Keratinocyte (primary cell): ENCODE results near the gene RABGAP1. TPM values are rescaled to one million over a fixed set of nuclear protein-coding genes. Genes with fewer than 3 reads are reported as not detected.

Source experiments
- DNase-seq: peaks from one replicate; pipeline ENCODE4 v3.0.0-alpha.2; 2011; ENCODE audit warnings: low read depth, missing footprints, low spot score
- FAIRE-seq: peaks from 2 replicates; lab custom pipeline; 2011; peaks lifted over from hg19 to GRCh38; lab: Jason Lieb, UNC
- H2AFZ ChIP-seq: 2 replicates; pipeline ENCODE4 v1.6.0; 2012; ENCODE audit warnings: low read length, control low read depth, inconsistent platforms; ENCODE audit not compliant: control insufficient read depth
- H3K27ac ChIP-seq: 2 replicates; pipeline ENCODE4 v1.5.1; 2011; ENCODE audit warnings: low read length; ENCODE audit not compliant: control insufficient read depth, insufficient read depth
- H3K27me3 ChIP-seq: 3 replicates; pipeline ENCODE4 v1.6.0; 2011; ENCODE audit warnings: low read length; ENCODE audit not compliant: control insufficient read depth, insufficient read depth; ENCODE audit errors: extremely low read depth
- H3K36me3 ChIP-seq, 2 experiments: 2 replicates in 1 of 2; 3 replicates in 1 of 2; pipeline ENCODE4 v1.5.1; 2011; ENCODE audit warnings: low read length in 2 of 2, mild to moderate bottlenecking in 1 of 2; ENCODE audit not compliant: control insufficient read depth in 2 of 2, insufficient read depth in 2 of 2; ENCODE audit errors: extremely low read depth in 1 of 2
- H3K4me1 ChIP-seq: 3 replicates; pipeline ENCODE4 v1.5.1; 2011; ENCODE audit warnings: low read length; ENCODE audit not compliant: control insufficient read depth, insufficient read depth; ENCODE audit errors: extremely low read depth
- H3K4me2 ChIP-seq: 3 replicates; pipeline ENCODE4 v1.6.0; 2011; ENCODE audit warnings: low read depth, low read length; ENCODE audit not compliant: control insufficient read depth, insufficient read depth; ENCODE audit errors: extremely low read depth
- H3K4me3 ChIP-seq, 3 experiments: fragments of 200-600 bp in 1 of 3; sonication (generic) in 1 of 3; 2 replicates in 2 of 3; 3 replicates in 1 of 3; pipeline ENCODE4 v1.5.1; 2011 to 2016; ENCODE audit warnings: low read length in 3 of 3, mild to moderate bottlenecking in 3 of 3, control low read depth in 2 of 3, inconsistent platforms in 1 of 3, low read depth in 1 of 3, mixed read lengths in 1 of 3, mixed run types in 1 of 3, moderate library complexity in 1 of 3; ENCODE audit not compliant: control insufficient read depth in 2 of 3, insufficient read depth in 2 of 3; ENCODE audit errors: extremely low read depth in 1 of 3
- H3K79me2 ChIP-seq: 2 replicates; pipeline ENCODE4 v1.6.0; 2012; ENCODE audit warnings: low read length; ENCODE audit not compliant: control insufficient read depth, insufficient read depth
- H3K9ac ChIP-seq: 3 replicates; pipeline ENCODE4 v1.6.0; 2011; ENCODE audit warnings: low read length; ENCODE audit not compliant: control insufficient read depth, insufficient read depth; ENCODE audit errors: extremely low read depth
- H3K9me1 ChIP-seq: 3 replicates; pipeline ENCODE4 v1.6.0; 2011; ENCODE audit warnings: low read length; ENCODE audit not compliant: control insufficient read depth, insufficient read depth; ENCODE audit errors: extremely low read depth
- H3K9me3 ChIP-seq: 2 replicates; pipeline ENCODE4 v1.5.1; 2012; ENCODE audit warnings: low read depth, low read length; ENCODE audit not compliant: control insufficient read depth
- H4K20me1 ChIP-seq: 3 replicates; pipeline ENCODE4 v1.6.0; 2011; ENCODE audit warnings: low read length; ENCODE audit not compliant: control insufficient read depth, insufficient read depth; ENCODE audit errors: extremely low read depth
- EZH2 ChIP-seq: IDR thresholded peaks from one replicate; pipeline ENCODE4 v1.6.1; 2012; ENCODE audit warnings: inconsistent platforms, mild to moderate bottlenecking, low read length, moderate library complexity
- dilution Hi-C: fragments of 300-500 bp; cut with MboI; formaldehyde crosslinking; loops from one replicate; pipeline ENCODE4 v1.7.0; 2020; ENCODE audit warnings: low sequenced_read_pairs; ENCODE audit not compliant: extremely low pct_ligation_motif_present
- polyA plus RNA-seq, 5 experiments: library from polyadenylated mRNA; depleted of rRNA in 3 of 5; stranded (reverse) in 3 of 5; stranded (forward) in 1 of 5; unstranded in 1 of 5; fragments of >200 nt; gene quantifications; 1 replicate in 1 of 5; 2 replicates in 3 of 5; 3 replicates in 1 of 5; pipeline versions ENCODE4 v1.2.1 to v1.2.3, GENCODE V29; 2011 to 2012; ENCODE audit warnings: missing spikeins in 2 of 5, low read depth in 1 of 5, low replicate concordance in 1 of 5
- TF ChIP-seq, protein P1 (sequence below), 3 experiments: IDR thresholded peaks in 1 of 3; conservative IDR thresholded peaks in 1 of 3; optimal IDR thresholded peaks in 1 of 3; 2 replicates in 2 of 3; 3 replicates in 1 of 3; pipeline versions ENCODE3 to v1.5.1; 2011; ENCODE audit warnings: low read length in 3 of 3, mild to moderate bottlenecking in 3 of 3, moderate library complexity in 2 of 3, control low read depth in 1 of 3, inconsistent platforms in 1 of 3; ENCODE audit not compliant: insufficient read depth in 2 of 3; ENCODE audit errors: extremely low read depth in 1 of 3

RABGAP1 gene
- polyA plus RNA-seq, 1 donor (not counting 4 experiments of a cell fraction or from before 2014, with no cell fraction given) = 40.6 TPM

DNA sequence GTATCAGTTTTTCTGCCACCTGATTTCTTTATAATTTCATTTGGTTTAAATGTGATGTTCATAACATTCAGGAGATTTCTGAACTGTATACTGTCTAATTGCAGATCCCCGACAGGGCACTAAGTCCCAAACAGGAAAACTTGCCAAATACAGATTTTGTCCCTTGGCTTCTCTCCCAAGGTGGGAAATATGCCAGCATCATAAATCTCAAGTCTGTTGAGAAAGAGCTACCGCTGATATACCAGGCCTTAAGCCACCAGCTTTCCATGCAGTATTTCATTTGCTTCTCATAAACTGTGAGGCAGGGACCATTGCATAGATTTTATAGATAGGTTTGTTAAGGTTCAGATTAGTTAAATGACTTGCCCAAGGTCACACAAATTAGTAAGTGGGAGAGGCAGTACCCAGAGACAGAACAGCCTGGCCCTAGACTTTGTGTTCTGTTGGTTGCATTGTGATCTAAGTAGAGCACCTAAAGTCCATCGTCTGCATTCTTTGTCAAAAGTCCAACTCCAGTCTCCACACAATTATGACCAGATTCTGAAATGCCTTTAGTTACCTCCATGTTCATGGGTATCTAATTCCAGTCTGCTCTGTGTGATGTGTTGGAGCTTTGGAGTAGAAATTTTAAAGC lies 108.9 kb downstream of the RABGAP1 start:
- Histone ChIP-seq H3K9me1 (no peaks in the 10 kb centered on the region), H2AFZ (no peak overlapping the region), H3K4me3 (no peak overlapping the region), H3K27me3 (no peaks in the 10 kb centered on the region), H3K4me2 (no peak overlapping the region), H3K9ac (no peak overlapping the region), H3K4me1 (no peaks in the 10 kb centered on the region), H3K36me3 (peaks cover 0 to under 1% of the 10 kb centered on the region in 2 experiments), H3K79me2 (no peaks in the 10 kb centered on the region), H3K9me3 (no peaks in the 10 kb centered on the region), H3K27ac (no peak overlapping the region), H4K20me1 (no peaks in the 10 kb centered on the region)
- no peak for TF ChIP-seq EZH2
- TF ChIP-seq, protein P1, sequence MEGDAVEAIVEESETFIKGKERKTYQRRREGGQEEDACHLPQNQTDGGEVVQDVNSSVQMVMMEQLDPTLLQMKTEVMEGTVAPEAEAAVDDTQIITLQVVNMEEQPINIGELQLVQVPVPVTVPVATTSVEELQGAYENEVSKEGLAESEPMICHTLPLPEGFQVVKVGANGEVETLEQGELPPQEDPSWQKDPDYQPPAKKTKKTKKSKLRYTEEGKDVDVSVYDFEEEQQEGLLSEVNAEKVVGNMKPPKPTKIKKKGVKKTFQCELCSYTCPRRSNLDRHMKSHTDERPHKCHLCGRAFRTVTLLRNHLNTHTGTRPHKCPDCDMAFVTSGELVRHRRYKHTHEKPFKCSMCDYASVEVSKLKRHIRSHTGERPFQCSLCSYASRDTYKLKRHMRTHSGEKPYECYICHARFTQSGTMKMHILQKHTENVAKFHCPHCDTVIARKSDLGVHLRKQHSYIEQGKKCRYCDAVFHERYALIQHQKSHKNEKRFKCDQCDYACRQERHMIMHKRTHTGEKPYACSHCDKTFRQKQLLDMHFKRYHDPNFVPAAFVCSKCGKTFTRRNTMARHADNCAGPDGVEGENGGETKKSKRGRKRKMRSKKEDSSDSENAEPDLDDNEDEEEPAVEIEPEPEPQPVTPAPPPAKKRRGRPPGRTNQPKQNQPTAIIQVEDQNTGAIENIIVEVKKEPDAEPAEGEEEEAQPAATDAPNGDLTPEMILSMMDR (optimal IDR thresholded peaks at IDR 0.05 in 1 of 3, IDR thresholded peaks at IDR 0.05 in 1 of 3, conservative IDR thresholded peaks at IDR 0.05 in 1 of 3; ENCODE audit: extremely low read depth in 1 of 3, insufficient read depth in 2 of 3, low read length in 3 of 3) = no peak
- DNase-seq = no peak
- FAIRE-seq = no peak
- dilution Hi-C loops = no loop called here

DNA sequence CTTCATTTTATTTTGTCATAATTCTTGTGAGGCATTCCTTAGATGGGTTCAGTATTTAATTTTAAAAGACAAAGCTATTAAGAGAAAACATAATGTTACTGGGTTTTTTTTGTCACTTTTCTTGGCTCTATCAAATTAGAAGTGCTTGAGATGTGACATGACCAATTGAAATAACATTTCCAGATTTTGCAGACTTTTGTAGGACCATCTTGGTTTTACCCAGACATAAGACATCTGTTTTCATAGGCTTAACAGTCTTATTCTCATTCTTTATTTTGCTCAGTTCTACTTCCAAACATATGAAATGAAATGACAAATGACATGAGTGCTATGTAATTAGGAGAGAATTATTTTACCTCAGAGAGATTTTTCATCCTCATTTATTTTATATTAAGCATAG lies 112.2 kb downstream of the RABGAP1 start:
- Histone ChIP-seq H3K9me3 (no peaks in the 10 kb centered on the region), H3K4me2 (no peak overlapping the region), H3K4me3 (no peak overlapping the region), H2AFZ (no peak overlapping the region), H4K20me1 (no peaks in the 10 kb centered on the region), H3K9me1 (no peaks in the 10 kb centered on the region), H3K27ac (no peak overlapping the region), H3K9ac (no peak overlapping the region), H3K79me2 (no peaks in the 10 kb centered on the region), H3K27me3 (no peaks in the 10 kb centered on the region), H3K4me1 (no peaks in the 10 kb centered on the region), H3K36me3 (peaks cover 3% of the 10 kb centered on the region in 2 experiments)
- FAIRE-seq (no peak), DNase-seq (no peak)
- TF ChIP-seq, protein P1 (optimal IDR thresholded peaks at IDR 0.05 in 1 of 3, IDR thresholded peaks at IDR 0.05 in 1 of 3, conservative IDR thresholded peaks at IDR 0.05 in 1 of 3; ENCODE audit: extremely low read depth in 1 of 3, insufficient read depth in 2 of 3, low read length in 3 of 3) = no peak
- TF ChIP-seq EZH2 = no peak
- dilution Hi-C loops = no loop called here
